GM10847 (cell line): ENCODE data around the gene COL18A1.

Experiments used
- POLR2A ChIP-seq: IDR thresholded peaks from 2 replicates; pipeline ENCODE4 v1.6.1; 2011; ENCODE audit not compliant: insufficient read length; ENCODE audit errors: extremely low read depth

COL18A1 gene

DNA sequence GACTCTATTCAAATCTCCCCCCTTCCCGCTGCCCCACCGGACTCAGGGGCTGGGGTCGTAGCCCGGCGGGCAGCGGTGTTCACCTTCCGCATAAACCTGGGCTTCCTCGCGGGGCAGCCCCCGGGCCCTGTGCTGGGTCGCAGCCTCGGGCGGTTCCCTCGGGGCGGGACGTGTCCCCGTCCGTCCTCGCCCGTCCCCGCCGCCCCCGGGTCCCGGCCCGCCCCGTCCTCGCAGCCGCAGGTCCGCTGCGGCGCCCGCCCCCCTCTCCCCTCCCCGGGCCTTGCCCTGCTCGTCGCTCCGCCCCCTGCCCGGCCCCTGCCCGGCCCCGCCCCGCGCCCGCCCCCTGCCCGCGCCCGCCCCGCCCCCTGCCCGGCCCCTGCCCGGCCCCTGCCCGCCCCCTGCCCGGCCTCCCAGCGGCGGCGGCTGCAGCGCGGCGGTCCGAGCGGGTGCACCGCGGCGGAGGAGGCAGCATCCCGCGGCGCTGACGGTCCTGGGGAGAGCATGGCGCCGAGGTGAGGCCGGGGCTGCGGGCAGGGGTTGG lies at the start of gene COL18A1:
Gene COL18A1 (plus strand): TSS at position 436 of the 541 bp plus-strand sequence. CDS start 66 bp downstream, at position 502.
- no peak for TF ChIP-seq POLR2A

DNA sequence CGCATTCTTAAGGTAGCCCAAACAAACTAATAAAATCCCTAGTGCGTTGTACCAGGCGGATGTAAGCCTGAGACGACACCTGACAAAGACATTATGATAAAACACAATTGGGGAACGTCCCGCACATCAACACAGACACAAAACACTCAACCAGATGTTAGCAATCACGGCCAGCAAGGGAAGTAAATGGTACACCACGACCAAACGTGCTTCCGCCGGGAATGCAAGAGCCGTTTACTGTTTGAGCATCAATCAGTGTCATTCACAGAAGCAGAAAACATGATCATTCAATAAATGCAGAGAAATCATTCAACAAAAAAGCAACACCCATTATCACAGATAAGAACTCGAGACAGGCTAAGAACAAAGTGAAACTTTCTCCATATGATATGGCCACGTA lies 49.4 kb upstream of the COL18A1 start:
- no peak for TF ChIP-seq POLR2A

DNA sequence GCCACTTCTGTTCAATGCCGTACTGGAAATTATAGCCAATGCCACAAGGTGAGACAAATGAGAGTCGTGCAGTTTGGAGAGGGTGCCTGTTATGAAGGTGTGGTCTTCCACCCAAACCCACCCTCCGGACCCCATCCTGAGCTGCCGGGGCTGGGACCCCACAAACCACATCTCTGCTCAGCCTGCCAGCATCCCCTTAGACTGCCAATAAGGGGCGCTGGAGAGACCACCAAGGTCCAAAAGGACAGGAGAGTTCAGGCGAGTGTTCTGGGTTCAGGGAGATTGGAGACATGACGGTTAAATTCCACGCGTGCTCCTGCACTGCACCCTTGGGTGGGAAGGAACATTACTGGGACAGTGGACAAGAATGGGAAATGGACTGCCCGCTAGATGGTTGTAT lies 48.7 kb upstream of the COL18A1 start:
- TF ChIP-seq POLR2A: no peak

DNA sequence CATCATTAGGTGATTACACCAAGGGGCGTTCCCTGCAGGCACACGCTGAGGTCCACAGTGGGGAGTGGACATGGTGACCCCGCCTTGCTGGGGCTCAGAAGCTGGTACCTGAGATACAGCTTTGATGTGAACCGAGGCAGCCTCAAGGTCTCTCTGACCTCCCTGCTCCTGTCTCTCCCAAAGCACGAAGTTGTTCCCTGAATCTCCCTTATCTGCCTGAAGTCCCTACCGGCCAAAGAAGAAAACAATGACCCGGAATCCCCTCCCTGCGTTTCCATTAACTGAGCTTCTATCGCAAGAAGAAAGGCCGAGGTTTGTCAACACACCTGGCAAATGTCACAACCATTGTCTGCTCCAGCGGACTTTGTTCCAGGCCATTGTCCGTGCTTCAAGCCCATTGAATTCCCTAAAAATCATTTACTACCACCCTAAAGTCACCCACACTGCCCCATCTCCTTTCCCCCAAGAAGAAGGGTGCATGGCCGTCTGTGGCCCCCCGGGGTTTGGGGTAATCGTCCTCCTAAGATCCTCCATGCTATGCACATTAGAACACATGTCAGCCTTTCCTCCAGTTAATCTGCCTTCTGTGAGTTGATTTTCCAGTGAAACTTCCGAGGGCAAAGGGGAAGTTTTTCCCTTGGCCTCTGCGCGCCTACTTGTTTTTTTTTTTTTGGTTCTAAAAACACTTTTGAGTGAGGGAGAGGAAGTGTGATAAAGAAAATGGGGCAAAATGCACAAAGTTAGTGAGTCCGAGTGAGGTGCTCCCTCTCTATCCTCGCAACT lies 48.1 kb upstream of the COL18A1 start:
- no peak for TF ChIP-seq POLR2A

DNA sequence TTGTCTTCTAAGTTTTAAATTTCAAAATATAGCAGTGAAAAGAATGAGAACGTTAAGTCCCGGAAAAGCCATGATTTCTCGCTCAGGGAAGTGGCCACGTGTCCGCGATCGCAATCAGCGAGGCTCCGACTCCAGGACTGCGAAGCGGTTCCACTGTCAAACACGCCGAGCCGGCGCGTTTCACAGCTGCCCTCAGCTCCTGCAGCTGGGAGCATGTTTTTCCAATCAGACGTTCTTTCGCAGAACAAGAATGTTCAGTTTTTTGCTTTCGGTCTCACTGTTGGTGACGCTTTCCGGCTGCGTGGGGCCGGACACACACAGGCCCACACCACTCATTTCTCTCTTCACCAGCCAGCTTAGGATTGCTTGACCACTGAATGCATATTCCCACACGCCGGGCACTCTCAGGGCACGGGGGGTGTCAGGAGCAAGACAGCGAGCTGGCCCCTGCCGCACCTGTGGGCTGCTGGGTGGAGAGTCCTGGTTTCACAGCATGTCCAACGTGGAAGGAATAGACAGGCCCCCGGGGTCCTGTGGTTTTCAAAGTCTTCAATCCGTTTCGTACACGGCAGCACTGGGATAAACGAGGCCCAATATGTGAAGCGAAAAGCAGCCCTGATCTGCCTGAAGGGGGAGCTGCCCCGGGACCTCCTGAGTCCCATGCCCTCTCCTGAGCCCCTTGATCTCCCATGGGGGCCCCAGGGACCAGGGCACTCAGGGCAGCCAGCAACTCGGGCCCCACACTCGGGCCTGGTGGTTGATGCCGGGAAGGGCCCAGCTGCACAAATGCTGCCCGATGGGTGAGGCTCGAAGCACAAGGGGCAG lies 47.3 kb upstream of the COL18A1 start:
- TF ChIP-seq POLR2A: no peak

DNA sequence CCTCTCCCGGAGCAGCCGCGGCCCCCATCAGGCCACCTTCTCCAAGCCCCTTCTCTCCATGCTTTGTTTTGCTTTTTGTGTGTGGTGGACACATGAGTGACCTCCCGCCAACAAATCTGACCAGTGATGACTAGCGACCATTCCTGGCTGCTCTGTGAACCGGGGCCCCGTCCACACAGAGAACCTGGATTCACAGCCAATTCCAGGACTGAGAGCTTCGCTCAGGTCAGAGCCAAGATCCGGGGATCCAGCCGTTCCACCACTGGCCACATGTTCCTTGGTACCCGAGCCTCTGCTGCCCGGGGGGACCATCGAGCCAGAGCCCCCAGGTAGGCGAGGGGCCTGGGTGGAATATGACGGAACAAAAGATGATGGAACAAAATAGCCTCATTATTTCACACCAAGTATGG lies 46.7 kb upstream of the COL18A1 start:
- TF ChIP-seq POLR2A: no peak

DNA sequence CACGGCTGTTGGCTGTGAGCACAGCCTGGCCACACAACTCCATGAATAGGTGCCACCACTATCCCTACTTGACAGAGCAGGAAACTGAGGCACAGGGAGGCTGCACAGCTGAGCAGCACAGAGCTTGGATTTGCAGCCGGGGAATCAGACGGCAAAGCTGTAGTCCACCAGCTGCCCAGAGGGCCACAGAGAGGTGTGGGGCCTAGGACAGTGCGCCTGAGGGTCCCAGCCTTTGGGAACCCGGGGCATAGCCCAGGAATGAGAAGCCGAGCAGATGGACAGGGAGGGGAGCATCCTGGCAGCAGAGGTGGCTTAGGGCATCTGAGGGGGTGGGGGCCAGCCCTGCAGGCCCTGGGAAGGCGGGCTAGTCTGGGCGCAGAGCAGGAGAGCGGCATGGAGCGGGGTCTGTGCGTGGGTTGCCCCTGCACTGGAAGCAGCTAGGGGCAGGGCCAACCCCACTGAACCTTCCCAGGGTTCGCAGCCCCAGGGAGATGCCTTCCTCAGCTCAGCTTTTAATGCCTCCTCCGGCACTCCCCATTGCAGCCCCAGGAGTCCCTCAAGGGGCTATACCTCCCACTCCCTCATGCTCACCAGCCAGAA lies 46.2 kb upstream of the COL18A1 start:
- no peak for TF ChIP-seq POLR2A

DNA sequence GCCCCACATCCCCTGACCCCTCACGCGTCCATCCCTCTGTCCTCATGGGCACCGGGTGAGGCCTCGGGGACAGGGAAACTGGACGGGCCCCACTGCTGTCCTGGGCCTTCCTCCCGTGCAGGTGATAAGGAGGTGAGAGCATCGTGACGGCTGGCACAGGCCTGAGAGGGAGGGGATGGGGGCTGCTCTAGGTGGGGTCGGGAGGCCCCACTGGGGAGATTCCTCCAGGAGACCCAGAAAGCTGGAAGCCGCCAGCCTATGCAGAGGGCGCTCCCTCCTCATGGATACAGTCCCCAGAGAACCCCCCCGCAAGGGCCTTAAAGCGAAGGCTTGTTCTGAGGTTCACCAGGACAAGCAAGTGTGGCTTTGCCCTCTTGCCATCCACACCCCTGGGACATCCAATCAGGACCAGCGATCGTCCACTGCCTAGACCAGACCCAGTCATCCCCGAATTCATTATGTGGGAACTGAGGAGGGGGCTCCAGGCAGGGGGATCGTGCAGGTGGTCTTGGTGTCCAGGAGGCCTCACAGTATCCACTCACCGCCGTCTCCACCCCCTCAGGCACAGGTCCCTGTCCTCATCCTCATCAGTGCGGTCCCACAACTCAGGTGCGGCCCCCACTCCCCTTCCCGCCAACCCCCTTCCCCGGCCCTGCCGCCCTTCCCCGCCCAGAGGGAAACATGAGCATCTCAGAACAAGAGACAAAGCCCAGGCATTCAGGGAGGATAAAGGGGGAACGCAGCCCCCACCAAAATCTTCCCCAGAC lies 45.3 kb upstream of the COL18A1 start:
- no peak for TF ChIP-seq POLR2A

DNA sequence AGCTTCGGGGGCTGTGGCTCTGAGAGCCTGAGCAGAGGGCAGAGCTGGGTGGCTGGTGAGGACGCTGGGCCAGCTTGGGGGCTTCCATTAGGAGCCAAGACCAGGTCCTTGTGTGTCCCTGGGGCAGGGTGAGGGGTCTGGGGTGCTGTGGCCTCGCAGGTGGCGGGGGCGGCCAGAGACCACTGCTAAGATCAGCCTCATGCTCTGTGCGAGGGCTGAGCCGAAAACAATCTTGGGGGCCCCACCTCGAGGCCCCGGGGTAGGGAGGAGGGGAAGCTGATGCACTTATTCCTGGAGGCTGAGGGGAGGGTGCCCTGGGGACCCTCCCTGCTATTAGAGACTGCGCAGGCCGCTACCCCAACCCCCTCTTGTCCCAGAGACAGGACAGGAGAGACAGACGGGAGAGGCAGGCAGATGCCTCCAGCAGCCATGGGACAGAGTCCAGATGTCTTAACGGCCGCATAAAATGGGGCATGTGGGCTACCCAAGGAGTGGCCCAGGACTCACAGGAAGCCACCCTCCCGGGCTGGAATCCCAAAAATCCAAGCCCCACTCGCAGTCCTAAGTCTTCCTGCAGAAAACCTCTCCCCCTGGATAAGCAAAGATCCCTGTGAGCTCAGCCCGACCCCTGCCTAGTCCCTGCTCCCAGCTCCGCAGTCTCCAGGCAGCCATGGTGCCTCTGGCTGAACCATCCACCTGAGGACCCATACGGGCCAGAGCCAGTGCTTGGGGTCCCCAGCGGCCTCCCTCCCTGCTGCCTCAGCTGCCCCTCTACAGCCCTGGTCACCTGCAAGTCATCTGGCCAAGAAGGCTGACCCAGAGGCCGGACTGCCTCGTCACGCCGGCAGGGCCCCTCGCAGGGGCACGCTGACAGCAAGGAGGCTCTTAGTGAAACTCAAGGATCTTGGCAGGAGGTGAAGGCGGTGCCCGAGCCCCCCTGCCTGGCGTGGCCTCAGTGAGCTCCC lies 43.6 kb upstream of the COL18A1 start:
- no peak for TF ChIP-seq POLR2A

DNA sequence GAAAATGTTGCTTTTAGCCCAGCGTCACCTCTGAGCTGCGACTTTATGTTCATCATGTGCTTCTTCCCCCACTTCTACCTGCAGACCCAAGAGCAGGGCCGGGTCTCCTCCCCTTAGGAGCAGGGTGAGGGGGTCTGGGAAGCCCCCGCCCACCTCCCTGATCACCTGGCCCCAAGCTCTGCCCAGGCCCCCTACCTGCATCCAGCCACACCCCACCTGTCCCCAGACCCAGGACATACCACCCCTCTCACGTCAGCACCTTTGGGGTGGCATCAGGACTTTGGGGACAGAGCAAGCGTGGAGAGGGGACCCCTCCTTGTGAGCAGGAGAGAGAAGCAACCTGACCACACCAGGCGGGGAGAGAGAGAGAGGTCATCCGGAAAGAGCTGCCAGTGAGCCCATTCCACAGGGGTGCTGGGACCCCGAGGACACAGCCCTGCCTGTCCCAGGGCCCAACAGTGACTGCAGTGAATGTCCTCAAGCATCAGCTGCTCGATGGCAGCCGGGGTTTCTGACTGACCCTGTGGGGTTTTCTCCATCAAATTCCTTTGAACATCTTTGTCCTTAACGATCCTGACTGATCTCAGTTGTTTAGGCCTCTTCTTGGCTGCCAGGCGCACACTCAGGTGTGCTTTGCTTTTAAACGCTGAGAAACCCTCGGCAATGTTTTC lies 42.8 kb upstream of the COL18A1 start:
- no peak for TF ChIP-seq POLR2A

DNA sequence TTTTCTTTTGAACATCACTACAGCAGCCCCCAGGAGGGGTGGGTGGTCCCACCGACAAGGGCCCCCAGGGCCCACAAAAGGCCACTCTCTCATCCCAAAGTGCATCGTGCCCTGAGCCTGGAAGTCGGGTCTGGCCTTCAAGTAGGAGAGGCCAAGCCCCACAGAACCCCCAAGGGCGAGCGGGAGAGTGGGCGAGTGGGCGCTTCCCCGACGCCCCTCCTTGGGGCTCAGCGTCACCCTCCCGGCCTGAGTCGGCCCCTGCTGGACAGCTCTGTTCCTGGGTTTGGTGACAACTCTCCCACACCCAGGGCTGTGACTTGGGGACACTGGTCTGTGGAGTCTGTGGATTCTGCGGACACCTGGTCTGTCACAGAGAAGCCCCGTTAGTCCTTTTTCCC lies 42.2 kb upstream of the COL18A1 start:
- TF ChIP-seq POLR2A: no peak

DNA sequence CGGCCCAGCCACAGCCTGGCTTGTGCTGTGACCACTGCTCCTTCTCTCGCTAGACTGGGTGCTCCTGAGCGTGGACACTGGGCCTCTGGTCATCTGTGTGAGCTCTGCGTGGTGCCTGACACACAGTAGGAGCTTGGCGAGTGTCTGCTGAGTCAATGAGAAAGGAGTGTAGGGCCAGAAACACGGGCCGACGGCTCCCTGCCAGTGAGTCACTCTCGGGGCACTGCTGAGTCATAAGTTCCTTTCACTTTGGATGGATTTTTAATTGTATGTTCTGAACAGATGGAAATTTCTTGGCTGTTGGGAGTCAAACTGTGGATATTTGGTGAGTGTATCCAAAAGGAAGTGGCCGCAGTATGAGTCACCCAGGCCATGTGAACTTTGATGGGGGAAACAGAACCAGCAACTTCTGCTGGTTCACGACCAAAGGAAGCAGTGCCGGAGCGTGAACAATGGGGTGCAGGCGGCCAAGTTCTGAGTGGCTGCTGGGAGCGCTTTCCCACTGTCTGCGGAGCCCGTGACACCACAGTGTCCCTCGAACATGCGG lies 41.0 kb upstream of the COL18A1 start:
- TF ChIP-seq POLR2A: no peak
